Type B pancreatic cell (in vitro differentiated cells): ENCODE measurements around the gene KANSL2. TPM values are rescaled to one million over a fixed set of nuclear protein-coding genes. Genes with fewer than 3 reads are reported as not detected.
A peak's percentile ranks its signal among the peaks of the same experiment; 100 is the strongest.
"Not testable (repeated sequence)": the region's sequence is repeated elsewhere in the genome, so short reads cannot be mapped to it uniquely, and the experiment has no call there.

Source experiments
- DNase-seq: peaks from one replicate; pipeline ENCODE4 v3.0.0; 2021; ENCODE audit warnings: mixed read lengths; ENCODE audit not compliant: unreplicated experiment; ENCODE audit errors: extremely low spot score
- H3K27ac Mint-ChIP-seq: 2 replicates; pipeline ENCODE4 v1.8.0; 2021; ENCODE audit warnings: mild to moderate bottlenecking, mixed read lengths
- H3K27me3 Mint-ChIP-seq: 2 replicates; pipeline ENCODE4 v1.8.0; 2021; ENCODE audit warnings: mixed read lengths
- H3K36me3 Mint-ChIP-seq: 2 replicates; pipeline ENCODE4 v1.8.0; 2021; ENCODE audit warnings: mixed read lengths
- H3K4me1 Mint-ChIP-seq: one replicate; pipeline ENCODE4 v1.8.0; 2021; ENCODE audit warnings: mixed read lengths; ENCODE audit not compliant: unreplicated experiment
- H3K4me3 Mint-ChIP-seq: 2 replicates; pipeline ENCODE4 v1.8.0; 2021; ENCODE audit warnings: mild to moderate bottlenecking, mixed read lengths
- H3K9me3 Mint-ChIP-seq: 2 replicates; pipeline ENCODE4 v1.8.0; 2021; ENCODE audit warnings: mixed read lengths
- CTCF ChIP-seq: fragments of 200-600 bp; sonication (generic); conservative IDR thresholded peaks from 2 replicates; pipeline ENCODE4 v1.5.0; 2021; ENCODE audit warnings: antibody characterized with exemption, mild to moderate bottlenecking
- total RNA-seq: library from RNA; stranded (reverse); gene quantifications from 2 replicates; pipeline ENCODE4 v1.2.1, GENCODE V29; 2021; ENCODE audit warnings: low replicate concordance

The KANSL2 gene
- total RNA-seq, 1 donor from 2014 or later: 47.0 TPM

- H3K4me3 Mint-ChIP-seq: peak overlapping the region; percentile 99
- H3K27me3 Mint-ChIP-seq: no peaks in the 10 kb centered on the region
- no peak for DNase-seq
- peaks cover 23% of the 10 kb centered on the region for H3K4me1 Mint-ChIP-seq
- H3K36me3 Mint-ChIP-seq: peaks cover 30% of the 10 kb centered on the region
- no peaks in the 10 kb centered on the region for H3K9me3 Mint-ChIP-seq
- no peak overlapping the region for H3K27ac Mint-ChIP-seq
- no peak for TF ChIP-seq CTCF
Measured at GRCh38 chr12:48682927-48683326, 889 bp upstream of the KANSL2 start.

- Mint-ChIP-seq H3K27ac (peak overlapping the region; percentile 94), H3K4me1 (peaks cover 26% of the 10 kb centered on the region), H3K4me3 (peak overlapping the region; percentile 99), H3K36me3 (peaks cover 29% of the 10 kb centered on the region)
- DNase-seq, H3K9me3 Mint-ChIP-seq, H3K27me3 Mint-ChIP-seq: not testable (repeated sequence)
Measured at GRCh38 chr12:48682533-48682905, 481 bp upstream of the KANSL2 start.

- Mint-ChIP-seq H3K4me3 (peak overlapping the region; percentile 99), H3K27me3 (no peaks in the 10 kb centered on the region), H3K36me3 (peaks cover 29% of the 10 kb centered on the region), H3K27ac (peak overlapping the region; percentile 94), H3K9me3 (no peaks in the 10 kb centered on the region), H3K4me1 (peaks cover 26% of the 10 kb centered on the region)
- DNase-seq: no peak
- TF ChIP-seq CTCF: no peak
Measured at GRCh38 chr12:48681399-48681709, 684 bp downstream of the KANSL2 start.

- H3K9me3 Mint-ChIP-seq: no peaks in the 10 kb centered on the region
- no peak for TF ChIP-seq CTCF
- H3K4me1 Mint-ChIP-seq: peaks cover 26% of the 10 kb centered on the region
- no peaks in the 10 kb centered on the region for H3K27me3 Mint-ChIP-seq
- DNase-seq: no peak
- peak overlapping the region; percentile 99 for H3K4me3 Mint-ChIP-seq
- peaks cover 24% of the 10 kb centered on the region for H3K36me3 Mint-ChIP-seq
- peak overlapping the region; percentile 94 for H3K27ac Mint-ChIP-seq
Measured at GRCh38 chr12:48680861-48681260, 1.2 kb downstream of the KANSL2 start.

- Mint-ChIP-seq H3K4me1 (peaks cover 26% of the 10 kb centered on the region), H3K36me3 (peaks cover 24% of the 10 kb centered on the region), H3K27ac (peak overlapping the region; percentile 0), H3K4me3 (peak overlapping the region; percentile 99), H3K27me3 (no peaks in the 10 kb centered on the region), H3K9me3 (no peaks in the 10 kb centered on the region)
- no peak for DNase-seq
- TF ChIP-seq CTCF: no peak
Measured at GRCh38 chr12:48678551-48679185, 3.4 kb downstream of the KANSL2 start.

GRCh38 chr12:48671231-48671856, 10.7 kb downstream of the KANSL2 start:
- no peak for DNase-seq
- peaks cover 17% of the 10 kb centered on the region for H3K36me3 Mint-ChIP-seq
- H3K9me3 Mint-ChIP-seq: no peaks in the 10 kb centered on the region
- no peaks in the 10 kb centered on the region for H3K27me3 Mint-ChIP-seq
- H3K27ac Mint-ChIP-seq: no peak overlapping the region
- H3K4me3 Mint-ChIP-seq: no peak overlapping the region
- no peaks in the 10 kb centered on the region for H3K4me1 Mint-ChIP-seq
- no peak for TF ChIP-seq CTCF
